Measurements from ENCODE around the gene LBH.

LBH gene

DNA sequence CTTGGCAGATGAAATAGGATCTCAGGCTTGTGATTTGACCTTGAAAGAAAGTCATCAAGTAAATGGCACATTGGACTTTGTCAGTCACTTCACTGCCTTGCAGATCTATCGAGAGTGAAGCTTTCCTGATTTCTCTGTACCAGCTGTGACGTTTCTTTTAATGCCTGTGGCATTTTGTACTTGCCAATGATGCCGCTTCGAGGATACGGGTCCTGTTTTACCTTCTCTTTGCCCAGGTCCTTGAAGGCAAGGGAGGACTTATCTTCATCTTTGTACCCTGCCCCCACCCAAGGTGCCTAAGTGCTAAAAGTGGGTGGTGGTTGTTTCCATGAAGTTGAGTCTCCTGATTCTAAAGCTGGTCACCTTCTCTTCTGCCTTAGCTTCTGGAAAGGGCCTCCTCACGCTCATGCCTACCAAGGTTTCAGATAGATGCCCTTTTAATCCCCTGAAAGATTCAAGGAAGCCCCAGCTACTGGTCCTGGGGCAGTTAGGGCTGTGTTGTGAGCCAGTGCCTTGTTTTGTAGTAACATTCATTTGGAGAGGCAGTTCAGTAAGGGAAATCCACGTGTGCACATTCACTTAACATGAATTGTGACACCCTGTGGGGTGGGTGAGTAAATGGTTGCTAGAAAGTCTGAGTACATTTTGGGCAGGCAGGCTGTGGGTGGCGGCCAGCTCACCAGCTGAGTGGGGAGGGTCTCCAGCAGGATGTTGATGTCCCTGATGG, 6.1 kb downstream of the LBH start:
- H3K4me3 ChIP-seq (replicated peaks in 1 of 2; ENCODE audit: low read depth in 2 of 2, low read length in 2 of 2) = no peak overlapping the region
- peak in 1 of 2 donors; percentile 37 for DNase-seq (ENCODE audit: low read depth in 2 of 2)
- TF ChIP-seq, protein P1, sequence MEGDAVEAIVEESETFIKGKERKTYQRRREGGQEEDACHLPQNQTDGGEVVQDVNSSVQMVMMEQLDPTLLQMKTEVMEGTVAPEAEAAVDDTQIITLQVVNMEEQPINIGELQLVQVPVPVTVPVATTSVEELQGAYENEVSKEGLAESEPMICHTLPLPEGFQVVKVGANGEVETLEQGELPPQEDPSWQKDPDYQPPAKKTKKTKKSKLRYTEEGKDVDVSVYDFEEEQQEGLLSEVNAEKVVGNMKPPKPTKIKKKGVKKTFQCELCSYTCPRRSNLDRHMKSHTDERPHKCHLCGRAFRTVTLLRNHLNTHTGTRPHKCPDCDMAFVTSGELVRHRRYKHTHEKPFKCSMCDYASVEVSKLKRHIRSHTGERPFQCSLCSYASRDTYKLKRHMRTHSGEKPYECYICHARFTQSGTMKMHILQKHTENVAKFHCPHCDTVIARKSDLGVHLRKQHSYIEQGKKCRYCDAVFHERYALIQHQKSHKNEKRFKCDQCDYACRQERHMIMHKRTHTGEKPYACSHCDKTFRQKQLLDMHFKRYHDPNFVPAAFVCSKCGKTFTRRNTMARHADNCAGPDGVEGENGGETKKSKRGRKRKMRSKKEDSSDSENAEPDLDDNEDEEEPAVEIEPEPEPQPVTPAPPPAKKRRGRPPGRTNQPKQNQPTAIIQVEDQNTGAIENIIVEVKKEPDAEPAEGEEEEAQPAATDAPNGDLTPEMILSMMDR (IDR thresholded peaks at IDR 0.05; ENCODE audit: low read depth, low read length) = no peak

DNA sequence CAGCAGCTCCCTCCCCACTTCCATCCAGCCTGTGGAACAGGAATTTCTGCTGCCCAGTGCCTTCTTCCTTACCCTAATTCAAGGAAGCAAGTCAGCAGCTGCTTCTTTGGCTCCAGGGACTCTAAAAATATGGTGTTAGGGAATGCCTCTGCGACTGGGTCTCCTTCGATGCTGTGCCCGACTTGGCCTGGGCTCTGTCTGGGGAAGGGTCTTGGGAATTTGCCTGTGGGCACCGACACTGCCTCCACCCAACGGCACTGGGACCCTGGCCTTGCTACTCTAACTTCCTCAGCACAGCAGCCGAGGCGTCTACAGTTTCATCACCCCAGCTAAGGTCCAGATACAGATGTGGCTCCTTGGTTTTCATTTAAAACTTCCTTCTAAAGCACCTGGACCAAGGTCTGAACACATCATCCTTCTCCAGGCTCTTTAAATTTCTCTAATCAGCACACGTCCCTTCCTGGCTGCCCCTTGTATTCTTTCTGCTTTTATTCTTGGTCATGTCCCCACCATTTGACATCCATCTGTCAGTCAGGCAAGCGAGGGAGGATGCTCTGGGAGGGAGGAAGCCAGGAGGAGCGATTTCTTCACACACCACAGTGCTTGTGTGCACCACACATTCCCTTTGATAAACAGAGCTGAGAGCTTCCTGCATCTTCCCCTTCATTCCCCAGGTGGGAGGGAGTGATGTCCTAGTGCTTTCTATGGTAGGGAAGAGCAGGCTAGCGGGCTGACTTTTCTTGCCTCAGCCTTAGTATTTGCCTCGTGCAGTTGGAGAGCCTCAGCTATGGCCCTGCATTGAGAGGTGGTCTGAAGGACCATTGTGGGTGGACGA, 6.8 kb downstream of the LBH start:
- TF ChIP-seq, protein P1 (IDR thresholded peaks at IDR 0.05; ENCODE audit: low read depth, low read length) = no peak
- H3K4me3 ChIP-seq (replicated peaks in 1 of 2; ENCODE audit: low read depth in 2 of 2, low read length in 2 of 2) = no peak overlapping the region
- DNase-seq (ENCODE audit: low read depth in 2 of 2) = no peak

DNA sequence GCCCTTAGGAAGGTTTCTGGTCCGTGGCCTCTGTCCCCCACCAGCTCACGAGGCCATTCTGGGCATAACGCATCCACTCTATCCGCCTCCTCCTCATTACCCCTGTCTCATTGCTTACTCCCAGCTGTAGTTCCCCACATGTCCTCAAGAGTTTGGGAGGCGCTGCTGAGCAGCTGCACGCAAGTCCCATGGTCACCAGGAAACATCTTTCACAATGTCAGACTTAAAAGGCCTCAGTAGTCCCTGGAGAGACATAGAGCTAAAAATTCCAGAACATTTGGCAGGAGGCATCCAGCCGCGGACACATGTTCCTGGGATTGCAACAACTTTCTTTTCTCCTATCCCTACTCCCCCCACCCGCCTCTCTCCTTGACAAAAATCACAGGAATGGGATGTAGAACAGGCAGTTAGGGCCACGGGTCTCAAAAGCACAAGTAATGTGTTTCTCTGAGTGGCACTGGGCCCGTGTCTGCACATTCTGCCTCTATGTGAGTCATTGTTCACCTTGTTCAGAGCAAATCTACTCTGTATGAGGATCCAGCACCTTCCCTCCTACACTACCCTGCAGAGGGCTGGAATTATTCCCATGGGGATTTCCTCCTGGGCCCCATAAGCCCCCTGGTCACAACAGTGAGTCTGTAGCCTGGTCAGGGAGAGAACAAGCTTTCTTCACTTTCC, 8.1 kb downstream of the LBH start:
- no peak overlapping the region for H3K4me3 ChIP-seq (replicated peaks in 1 of 2; ENCODE audit: low read depth in 2 of 2, low read length in 2 of 2)
- DNase-seq (ENCODE audit: low read depth in 2 of 2) = peak; percentile 90 to 95
- TF ChIP-seq, protein P1 (IDR thresholded peaks at IDR 0.05; ENCODE audit: low read depth, low read length) = peak; percentile 99

DNA sequence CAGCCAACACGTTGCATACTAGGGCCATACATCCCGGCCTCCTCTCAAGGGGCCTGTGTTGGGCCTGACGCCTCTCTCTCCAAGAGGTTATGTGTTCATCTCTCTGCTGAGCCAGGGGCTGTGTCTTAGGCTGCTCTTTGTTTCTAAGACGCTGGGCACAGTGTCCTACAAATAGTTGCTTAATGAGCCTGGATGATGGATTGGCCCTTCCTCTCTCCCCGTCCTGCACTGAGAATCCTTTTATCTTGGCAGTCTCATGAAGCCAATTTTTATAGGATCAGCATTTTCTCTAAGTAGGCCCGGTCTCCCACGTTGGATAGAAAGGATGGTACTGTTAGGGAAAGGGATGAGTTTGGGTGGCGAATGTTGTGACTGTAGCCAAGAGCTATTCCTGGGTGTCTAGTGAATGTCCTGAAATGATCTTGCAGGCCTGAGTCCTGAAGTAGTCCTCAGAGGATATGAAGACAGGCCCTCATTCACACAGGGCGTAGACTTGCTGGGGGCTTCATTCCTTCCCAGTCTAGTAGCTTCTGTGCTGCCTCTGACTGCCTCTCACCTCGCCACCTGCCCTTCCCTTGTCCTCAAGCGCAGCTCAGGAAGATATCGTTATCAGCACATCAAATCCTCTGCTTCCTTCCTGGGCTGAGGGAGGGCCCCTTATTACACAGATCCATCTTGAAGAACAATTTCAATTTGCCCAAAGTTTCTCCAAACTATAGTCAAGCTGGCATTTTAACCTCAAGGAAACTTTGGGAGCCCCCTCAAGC, 8.8 kb downstream of the LBH start:
- TF ChIP-seq, protein P1 (IDR thresholded peaks at IDR 0.05; ENCODE audit: low read depth, low read length) = no peak
- no peak overlapping the region for H3K4me3 ChIP-seq (replicated peaks in 1 of 2; ENCODE audit: low read depth in 2 of 2, low read length in 2 of 2)
- peak in 1 of 2 donors; percentile 25 for DNase-seq (ENCODE audit: low read depth in 2 of 2)

DNA sequence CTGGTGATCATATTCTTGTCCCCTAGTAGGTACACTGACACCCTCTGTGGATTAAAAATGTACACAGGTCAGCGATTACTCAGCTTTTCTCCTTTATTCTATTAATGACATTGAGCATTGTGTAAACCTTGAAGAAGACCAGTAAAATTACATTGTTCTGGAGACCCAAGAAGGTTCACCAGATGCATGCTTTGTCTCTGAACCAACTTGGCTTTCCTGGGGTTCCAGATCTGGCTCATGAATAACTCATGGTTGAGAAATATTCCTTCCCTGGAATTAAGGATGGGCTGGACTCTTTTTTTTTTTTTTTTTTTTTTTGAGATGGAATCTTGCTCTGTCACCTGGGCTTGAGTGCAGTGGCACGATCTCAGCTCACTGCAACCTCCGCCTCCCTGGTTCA, 11.9 kb downstream of the LBH start:
- no peak overlapping the region for H3K4me3 ChIP-seq (replicated peaks in 1 of 2; ENCODE audit: low read depth in 2 of 2, low read length in 2 of 2)
- TF ChIP-seq, protein P1 (IDR thresholded peaks at IDR 0.05; ENCODE audit: low read depth, low read length) = no peak
- peak in 1 of 2 donors; percentile 9 for DNase-seq (ENCODE audit: low read depth in 2 of 2)

DNA sequence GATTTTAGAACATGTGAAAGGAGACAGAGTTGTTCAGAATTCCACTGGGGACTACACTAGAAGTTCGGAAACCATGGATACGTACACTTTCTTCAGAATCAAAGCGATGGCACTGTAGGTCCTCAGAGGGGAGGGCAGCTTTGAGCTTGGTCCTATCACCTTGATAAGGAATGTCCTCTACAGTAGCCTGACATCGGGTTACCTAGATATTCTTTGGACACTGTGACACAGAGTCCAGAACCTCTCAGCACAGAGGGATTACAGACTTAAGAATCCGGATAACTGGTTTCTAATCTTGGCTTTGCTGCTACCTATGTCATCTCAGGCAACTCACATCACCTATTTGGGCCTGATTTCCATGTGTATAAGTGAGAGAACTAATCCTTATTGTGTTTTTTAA, 14.0 kb downstream of the LBH start:
- H3K4me3 ChIP-seq (replicated peaks in 1 of 2; ENCODE audit: low read depth in 2 of 2, low read length in 2 of 2) = no peak overlapping the region
- no peak for DNase-seq (ENCODE audit: low read depth in 2 of 2)
- TF ChIP-seq, protein P1 (IDR thresholded peaks at IDR 0.05; ENCODE audit: low read depth, low read length) = no peak
